ENCODE data around the gene S100A8.

DNA sequence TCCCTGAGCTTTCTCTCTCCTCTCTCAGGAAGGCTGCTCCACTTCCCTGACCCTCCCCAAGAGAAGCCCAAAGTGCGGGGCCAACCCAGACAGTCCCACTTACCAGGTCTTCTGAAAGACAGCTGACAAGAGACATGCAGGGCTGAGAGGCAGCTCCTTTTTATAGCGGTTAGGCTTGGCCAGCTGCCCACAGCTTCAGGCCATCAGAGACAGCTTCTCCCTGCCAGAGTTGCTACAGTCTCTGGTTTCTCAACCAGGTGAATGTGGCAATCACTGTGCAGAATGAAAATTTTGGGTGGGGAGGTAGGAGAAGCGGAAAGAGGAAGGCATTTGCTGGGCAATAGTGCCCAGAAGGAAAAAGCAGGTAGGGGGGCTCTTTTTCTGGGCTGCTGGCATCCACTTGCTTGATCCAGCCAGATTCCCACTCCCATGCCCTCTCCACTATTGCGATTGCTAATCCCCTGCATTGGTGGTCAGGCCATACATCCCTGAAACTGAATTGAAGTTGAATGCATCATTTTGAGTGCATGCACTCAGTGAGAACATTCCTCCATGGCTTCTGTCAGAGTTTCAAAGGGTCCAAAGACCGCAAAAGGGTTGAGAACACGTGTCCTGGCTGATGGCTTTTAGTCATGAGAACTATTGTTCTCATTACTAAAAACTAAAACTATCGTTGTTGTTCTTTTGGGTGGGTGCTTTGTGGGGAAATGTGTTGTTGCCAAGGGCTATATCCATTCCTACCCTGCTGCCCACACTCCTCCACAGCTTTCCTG lies at the start of gene S100A8:
- TF ChIP-seq, protein P1, sequence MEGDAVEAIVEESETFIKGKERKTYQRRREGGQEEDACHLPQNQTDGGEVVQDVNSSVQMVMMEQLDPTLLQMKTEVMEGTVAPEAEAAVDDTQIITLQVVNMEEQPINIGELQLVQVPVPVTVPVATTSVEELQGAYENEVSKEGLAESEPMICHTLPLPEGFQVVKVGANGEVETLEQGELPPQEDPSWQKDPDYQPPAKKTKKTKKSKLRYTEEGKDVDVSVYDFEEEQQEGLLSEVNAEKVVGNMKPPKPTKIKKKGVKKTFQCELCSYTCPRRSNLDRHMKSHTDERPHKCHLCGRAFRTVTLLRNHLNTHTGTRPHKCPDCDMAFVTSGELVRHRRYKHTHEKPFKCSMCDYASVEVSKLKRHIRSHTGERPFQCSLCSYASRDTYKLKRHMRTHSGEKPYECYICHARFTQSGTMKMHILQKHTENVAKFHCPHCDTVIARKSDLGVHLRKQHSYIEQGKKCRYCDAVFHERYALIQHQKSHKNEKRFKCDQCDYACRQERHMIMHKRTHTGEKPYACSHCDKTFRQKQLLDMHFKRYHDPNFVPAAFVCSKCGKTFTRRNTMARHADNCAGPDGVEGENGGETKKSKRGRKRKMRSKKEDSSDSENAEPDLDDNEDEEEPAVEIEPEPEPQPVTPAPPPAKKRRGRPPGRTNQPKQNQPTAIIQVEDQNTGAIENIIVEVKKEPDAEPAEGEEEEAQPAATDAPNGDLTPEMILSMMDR (IDR thresholded peaks at IDR 0.05), result no peak
- TF ChIP-seq POLR2A (IDR thresholded peaks at IDR 0.05) (no peak), POLR2AphosphoS5 (IDR thresholded peaks at IDR 0.05) (no peak), EP300 (IDR thresholded peaks at IDR 0.05; ENCODE audit: low read depth) (no peak)
